T-helper 22 cell (primary cell): ENCODE data around the gene INTS11.

Experiments used
- DNase-seq: peaks from one replicate; pipeline ENCODE4 v3.0.0-alpha.2; 2020; ENCODE audit warnings: low read depth

The INTS11 gene

DNA sequence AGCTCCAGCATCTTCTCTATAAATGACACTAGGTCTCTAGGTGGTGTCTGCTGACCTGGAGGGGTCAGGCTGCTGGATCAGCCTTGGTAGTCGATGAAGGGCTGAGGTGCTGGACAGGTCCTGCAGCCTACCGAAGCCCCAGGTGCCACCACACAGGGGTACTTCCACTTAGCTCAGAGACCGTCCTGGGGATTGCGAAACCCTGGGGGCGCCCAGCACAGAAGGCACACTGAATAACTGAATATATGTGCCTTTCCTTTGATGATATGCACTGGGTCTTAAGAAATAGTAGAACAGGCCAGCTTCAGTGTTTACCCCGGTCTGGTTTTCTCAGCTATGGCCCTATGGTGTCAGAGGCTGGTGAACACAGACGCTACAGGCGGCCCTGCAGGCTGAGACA is 61.7 kb downstream of the INTS11 start:
- no peak for DNase-seq

DNA sequence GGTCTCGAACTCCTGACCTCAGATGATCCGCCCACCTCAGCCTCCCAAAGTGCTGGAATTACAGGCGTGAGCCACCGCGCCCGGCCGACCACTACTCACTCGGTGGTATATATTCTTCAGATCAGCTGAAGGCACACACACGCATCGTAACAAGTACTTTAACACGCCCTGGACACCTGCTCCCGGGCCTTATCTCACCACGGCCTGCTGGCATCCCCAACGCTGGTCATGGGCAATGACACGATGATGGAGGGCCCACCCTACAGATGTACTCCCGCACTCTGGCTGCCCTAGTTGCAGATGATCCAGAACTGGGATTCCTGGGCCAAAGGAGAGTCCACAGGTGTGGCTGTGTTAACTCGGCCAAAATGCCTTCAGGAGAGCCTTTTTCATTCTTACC is 62.4 kb downstream of the INTS11 start:
- no peak for DNase-seq
